Activated CD8-positive, alpha-beta T cell treated with anti-CD3 and anti-CD28 coated beads, Interleukin-2, amount 10 ng/mL, durations not matched to agents 7 days and 5 days (primary cell): ENCODE results near the gene TBC1D22A. TPM values are rescaled to one million over a fixed set of nuclear protein-coding genes. Genes with fewer than 3 reads are reported as not detected.
A peak's percentile ranks its signal among the peaks of the same experiment; 100 is the strongest.
"Not testable (repeated sequence)": the region's sequence is repeated elsewhere in the genome, so short reads cannot be mapped to it uniquely, and the experiment has no call there.

Source experiments
- ATAC-seq: fragments of 150-1000 bp; cut with Tn5 transposase; one replicate; pipeline ENCODE4 v1.10.0; 2021; ENCODE audit warnings: moderate library complexity
- CTCF ChIA-PET: fragments of 350-600 bp; sonication (Branson Sonifier 250); formaldehyde crosslinking; loops from one replicate; lab custom pipeline; 2021; ENCODE audit warnings: antibody characterized with exemption; lab: Charles Lee
- POLR2A ChIA-PET: fragments of 350-600 bp; sonication (Branson Sonifier 250); formaldehyde crosslinking; loops from one replicate; lab custom pipeline; 2021; ENCODE audit warnings: antibody characterized with exemption; lab: Charles Lee
- DNase-seq: peaks from one replicate; pipeline ENCODE4 v3.0.0-alpha.2; 2020
- H3K27ac Mint-ChIP-seq: one replicate; pipeline ENCODE4 v1.8.0; 2021; ENCODE audit warnings: mild to moderate bottlenecking, mixed read lengths
- H3K27me3 Mint-ChIP-seq: one replicate; pipeline ENCODE4 v1.8.0; 2021; ENCODE audit warnings: low read depth, mixed read lengths
- H3K36me3 Mint-ChIP-seq: one replicate; pipeline ENCODE4 v1.8.0; 2021; ENCODE audit warnings: low read depth, mixed read lengths
- H3K4me1 Mint-ChIP-seq: one replicate; pipeline ENCODE4 v1.8.0; 2021; ENCODE audit warnings: low read depth, mixed read lengths
- H3K4me3 Mint-ChIP-seq: one replicate; pipeline ENCODE4 v1.8.0; 2021; ENCODE audit warnings: mild to moderate bottlenecking, mixed read lengths
- H3K9me3 Mint-ChIP-seq: one replicate; pipeline ENCODE4 v1.8.0; 2022; ENCODE audit warnings: mixed read lengths; ENCODE audit not compliant: insufficient read depth
- total RNA-seq, 2 experiments: library from RNA; stranded (reverse); gene quantifications; one replicate each; pipeline ENCODE4 v1.2.3, GENCODE V29; 2021

The TBC1D22A gene
- total RNA-seq, 2 experiments from 2014 or later: 34.1 to 38.7 TPM

GRCh38 chr22:46730568-46731245 is 31.7 kb upstream of the TBC1D22A start:
- Mint-ChIP-seq H3K4me1 (peaks cover 30% of the 10 kb centered on the region), H3K27ac (peak overlapping the region; percentile 29), H3K27me3 (no peaks in the 10 kb centered on the region), H3K9me3 (no peaks in the 10 kb centered on the region), H3K4me3 (no peak overlapping the region), H3K36me3 (peaks cover 43% of the 10 kb centered on the region)
- ChIA-PET CTCF (interaction anchor here (1.2 to 1.8 kb wide), 2 partner anchors 9 to 28 kb away, joined by 3 to 4 read pairs; no protein-coding TSS in a partner anchor), POLR2A (interaction anchor here (0.6 kb wide), 1 partner anchor 103 kb away, joined by 3 read pairs; no protein-coding TSS in a partner anchor)
- no peak for ATAC-seq
- DNase-seq: no peak

DNA sequence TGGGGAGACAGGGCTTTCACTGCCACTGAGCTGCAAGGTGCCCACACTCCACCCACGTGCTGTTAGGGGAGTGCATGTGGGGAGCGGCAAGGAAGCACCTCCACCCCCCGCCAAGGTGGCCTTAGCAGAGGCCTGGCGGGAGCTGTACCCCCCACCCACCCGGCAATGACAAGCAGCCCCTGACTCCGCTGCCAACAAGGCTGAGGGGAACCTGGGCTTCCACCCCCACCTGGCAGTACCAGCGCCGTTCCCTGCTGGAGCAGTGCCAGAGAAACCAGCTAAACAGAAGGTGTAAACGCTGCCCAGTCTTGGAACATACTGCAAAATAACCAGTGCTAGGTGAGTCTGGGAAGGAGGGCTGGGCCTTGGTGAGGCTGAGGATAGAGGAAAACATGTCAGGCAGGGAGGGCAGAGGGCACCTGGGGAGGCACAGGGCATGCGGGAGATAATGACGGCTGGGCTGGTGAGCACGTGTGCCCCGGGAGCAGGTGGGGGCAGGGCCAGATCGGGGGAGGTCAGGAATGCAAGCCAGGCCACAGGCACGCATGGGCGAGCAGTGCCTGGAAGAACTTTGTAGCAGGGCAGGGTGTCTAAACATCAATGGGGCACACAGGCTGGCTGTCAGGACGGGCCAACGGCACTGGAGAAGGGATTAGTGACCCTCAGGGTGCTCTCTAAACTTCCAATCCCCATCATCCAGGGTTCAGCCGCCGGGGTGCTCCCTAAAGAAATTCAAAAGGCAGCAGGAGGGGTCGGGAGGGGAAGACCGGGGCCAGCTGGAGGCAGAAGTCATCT is 31.0 kb upstream of the TBC1D22A start:
- H3K27me3 Mint-ChIP-seq: no peaks in the 10 kb centered on the region
- POLR2A ChIA-PET: interaction anchor here (0.7 kb wide), 1 partner anchor 28 kb away, joined by 3 read pairs; no protein-coding TSS in a partner anchor
- peaks cover 45% of the 10 kb centered on the region for H3K36me3 Mint-ChIP-seq
- no peak overlapping the region for H3K4me3 Mint-ChIP-seq
- peaks cover 37% of the 10 kb centered on the region for H3K4me1 Mint-ChIP-seq
- no peaks in the 10 kb centered on the region for H3K9me3 Mint-ChIP-seq
- ATAC-seq (no peak), DNase-seq (no peak)
- peak overlapping the region; percentile 29 for H3K27ac Mint-ChIP-seq
- CTCF ChIA-PET: interaction anchor here (1.2 to 1.8 kb wide), 2 partner anchors 9 to 28 kb away, joined by 3 to 4 read pairs; no protein-coding TSS in a partner anchor

DNA sequence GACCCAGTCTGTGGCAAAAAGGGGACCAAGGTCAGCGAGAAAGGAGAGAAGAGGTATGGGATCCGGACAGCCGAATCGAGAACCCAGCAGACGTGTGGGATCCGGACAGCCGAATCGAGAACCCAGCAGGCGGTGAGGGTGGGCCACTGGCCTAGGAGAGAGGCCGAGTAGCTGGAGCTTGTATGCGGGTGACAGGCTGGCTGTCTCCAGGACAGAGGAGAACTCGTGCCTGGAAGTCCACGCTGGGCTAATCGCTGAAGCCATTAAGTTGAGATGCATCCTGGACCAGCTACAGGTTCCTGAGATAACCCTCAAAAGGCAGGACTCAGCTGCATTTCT is 30.4 kb upstream of the TBC1D22A start:
- no peak overlapping the region for H3K27ac Mint-ChIP-seq
- no peak for DNase-seq
- H3K9me3 Mint-ChIP-seq: no peaks in the 10 kb centered on the region
- peaks cover 42% of the 10 kb centered on the region for H3K4me1 Mint-ChIP-seq
- H3K36me3 Mint-ChIP-seq: peaks cover 47% of the 10 kb centered on the region
- no peak for ATAC-seq
- ChIA-PET POLR2A (interaction anchor here (0.7 kb wide), 1 partner anchor 27 kb away, joined by 3 read pairs; no protein-coding TSS in a partner anchor), CTCF (interaction anchor here (1.8 kb wide), 1 partner anchor 10 kb away, joined by 3 read pairs; no protein-coding TSS in a partner anchor)
- H3K4me3 Mint-ChIP-seq: no peak overlapping the region
- H3K27me3 Mint-ChIP-seq: no peaks in the 10 kb centered on the region

GRCh38 chr22:46732513-46732912 is 29.9 kb upstream of the TBC1D22A start:
- Mint-ChIP-seq H3K4me1 (peaks cover 45% of the 10 kb centered on the region), H3K27ac (no peak overlapping the region), H3K27me3 (no peaks in the 10 kb centered on the region), H3K36me3 (peaks cover 49% of the 10 kb centered on the region), H3K4me3 (no peak overlapping the region), H3K9me3 (no peaks in the 10 kb centered on the region)
- CTCF ChIA-PET: interaction anchor here (1.8 kb wide), 1 partner anchor 10 kb away, joined by 3 read pairs; no protein-coding TSS in a partner anchor
- POLR2A ChIA-PET: no interaction called here
- ATAC-seq: no peak
- no peak for DNase-seq

- ATAC-seq, H3K27me3 Mint-ChIP-seq, DNase-seq, CTCF ChIA-PET, H3K9me3 Mint-ChIP-seq: not testable (repeated sequence)
- Mint-ChIP-seq H3K4me3 (peak overlapping the region; percentile 100), H3K4me1 (peaks cover 53% of the 10 kb centered on the region), H3K27ac (peak overlapping the region; percentile 84), H3K36me3 (peaks cover 44% of the 10 kb centered on the region)
- POLR2A ChIA-PET: interaction anchor here (0.6 kb wide), 1 partner anchor 18 kb away, joined by 3 read pairs; no protein-coding TSS in a partner anchor
Measured at GRCh38 chr22:46734213-46734722, 28.2 kb upstream of the TBC1D22A start.

GRCh38 chr22:46734830-46735453 is 27.5 kb upstream of the TBC1D22A start:
- Mint-ChIP-seq H3K9me3 (no peaks in the 10 kb centered on the region), H3K36me3 (peaks cover 41% of the 10 kb centered on the region), H3K4me3 (peak overlapping the region; percentile 100), H3K27ac (peak overlapping the region; percentile 84), H3K4me1 (peaks cover 54% of the 10 kb centered on the region), H3K27me3 (no peaks in the 10 kb centered on the region)
- CTCF ChIA-PET: interaction anchor here (1.7 to 2.0 kb wide), 3 partner anchors 14 to 68 kb away, joined by 7 to 9 read pairs (median 8); no protein-coding TSS in a partner anchor
- ATAC-seq (no peak), DNase-seq (peak; percentile 51)
- POLR2A ChIA-PET: interaction anchor here (1.0 to 1.1 kb wide), 3 partner anchors 14 to 28 kb away, joined by 4 to 9 read pairs (median 4); partner anchors contain the start of gene TBC1D22A

DNA sequence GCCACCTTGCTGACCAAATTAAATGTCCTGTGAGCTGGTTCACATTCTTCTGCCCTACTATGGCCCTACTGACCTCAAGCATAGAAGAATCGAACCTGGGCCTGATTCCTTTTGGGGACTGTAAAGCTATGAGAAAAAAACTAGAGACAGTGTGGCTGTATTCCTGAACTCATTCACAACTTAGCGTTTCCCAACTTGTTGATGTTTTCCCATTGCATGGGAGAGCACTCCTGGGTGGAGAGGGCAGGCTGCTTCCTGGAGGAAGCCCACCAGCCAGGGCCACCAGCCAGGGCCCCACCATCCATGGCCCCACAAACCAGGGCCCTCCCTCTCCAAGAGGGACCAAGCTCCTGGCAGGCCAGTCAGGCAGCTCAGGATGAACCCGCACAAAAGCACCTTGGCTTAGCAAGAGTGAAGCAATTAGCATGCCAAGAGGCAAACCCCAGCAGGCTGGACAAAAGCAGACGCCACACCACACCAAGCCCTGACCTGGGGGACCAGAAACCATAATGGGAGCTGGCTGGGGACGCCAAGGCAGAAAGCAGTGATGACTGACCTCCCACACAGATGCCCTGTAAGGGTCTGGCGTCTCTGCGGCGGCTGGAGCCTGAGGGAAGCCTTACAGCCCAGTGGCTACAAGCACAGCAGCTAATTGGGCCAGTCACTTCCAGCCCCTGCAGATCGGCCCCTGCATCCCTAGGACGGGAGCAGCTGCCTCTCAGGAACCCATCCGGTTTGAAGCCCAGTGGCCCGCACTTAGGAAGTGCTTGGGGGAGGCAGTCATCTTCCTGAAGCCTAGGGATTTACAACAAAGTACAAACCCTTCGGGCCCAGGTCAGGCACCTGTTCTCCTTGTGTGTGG is 26.5 kb upstream of the TBC1D22A start:
- H3K9me3 Mint-ChIP-seq: no peaks in the 10 kb centered on the region
- peak overlapping the region; percentile 98 for H3K27ac Mint-ChIP-seq
- CTCF ChIA-PET: interaction anchor here (0.9 to 2.0 kb wide), 4 partner anchors 13 to 173 kb away, joined by 3 to 9 read pairs (median 8); no protein-coding TSS in a partner anchor
- peaks cover 54% of the 10 kb centered on the region for H3K4me1 Mint-ChIP-seq
- ATAC-seq (no peak), DNase-seq (no peak)
- peak overlapping the region; percentile 100 for H3K4me3 Mint-ChIP-seq
- H3K27me3 Mint-ChIP-seq: no peaks in the 10 kb centered on the region
- peaks cover 38% of the 10 kb centered on the region for H3K36me3 Mint-ChIP-seq
- POLR2A ChIA-PET: interaction anchor here (0.6 to 1.1 kb wide), 4 partner anchors 13 to 172 kb away, joined by 3 to 9 read pairs (median 4); partner anchors contain the start of gene TBC1D22A

- ChIA-PET POLR2A (interaction anchor here (0.6 kb wide), 1 partner anchor 173 kb away, joined by 3 read pairs; no protein-coding TSS in a partner anchor), CTCF (interaction anchor here (0.9 to 2.0 kb wide), 4 partner anchors 13 to 174 kb away, joined by 3 to 9 read pairs (median 8); no protein-coding TSS in a partner anchor)
- no peaks in the 10 kb centered on the region for H3K27me3 Mint-ChIP-seq
- DNase-seq (no peak), ATAC-seq (no peak)
- H3K27ac Mint-ChIP-seq: peak overlapping the region; percentile 98
- no peaks in the 10 kb centered on the region for H3K9me3 Mint-ChIP-seq
- H3K4me1 Mint-ChIP-seq: peaks cover 48% of the 10 kb centered on the region
- peaks cover 31% of the 10 kb centered on the region for H3K36me3 Mint-ChIP-seq
- H3K4me3 Mint-ChIP-seq: peak overlapping the region; percentile 100
Measured at GRCh38 chr22:46736705-46737104, 25.7 kb upstream of the TBC1D22A start.

- Mint-ChIP-seq H3K9me3 (no peaks in the 10 kb centered on the region), H3K4me1 (peaks cover 44% of the 10 kb centered on the region), H3K27me3 (no peaks in the 10 kb centered on the region), H3K4me3 (peak overlapping the region; percentile 100), H3K36me3 (peaks cover 30% of the 10 kb centered on the region), H3K27ac (peak overlapping the region; percentile 98)
- DNase-seq: peak; percentile 65
- ATAC-seq: peak; percentile 46
- ChIA-PET POLR2A (no interaction called here), CTCF (no interaction called here)
Measured at GRCh38 chr22:46737105-46737975, 25.1 kb upstream of the TBC1D22A start.
